Caki2 (cell line): ENCODE data around the gene MAD2L1. TPM values are rescaled to one million over a fixed set of nuclear protein-coding genes. Genes with fewer than 3 reads are reported as not detected.
"Not testable (repeated sequence)": the region's sequence is repeated elsewhere in the genome, so short reads cannot be mapped to it uniquely, and the experiment has no call there.

Experiments
- DNase-seq: peaks from one replicate; pipeline ENCODE4 v3.0.0-alpha.2; 2015; ENCODE audit warnings: low read depth
- in situ Hi-C: cut with HindIII; loops from 2 replicates; pipeline ENCODE4 v1.10.0; 2016; ENCODE audit warnings: low sequenced_read_pairs, low pct_unique_long_range_greater_than_20kb, mixed read lengths
- total RNA-seq: library from RNA; depleted of rRNA; stranded (reverse); fragments of >200 nt; shearing (Covaris generic); gene quantifications from 2 replicates; pipeline ENCODE4 v1.2.3, GENCODE V29; 2014; ENCODE audit warnings: low replicate concordance

MAD2L1 gene
- total RNA-seq, 1 experiment from 2014 or later = 75.1 TPM

DNA sequence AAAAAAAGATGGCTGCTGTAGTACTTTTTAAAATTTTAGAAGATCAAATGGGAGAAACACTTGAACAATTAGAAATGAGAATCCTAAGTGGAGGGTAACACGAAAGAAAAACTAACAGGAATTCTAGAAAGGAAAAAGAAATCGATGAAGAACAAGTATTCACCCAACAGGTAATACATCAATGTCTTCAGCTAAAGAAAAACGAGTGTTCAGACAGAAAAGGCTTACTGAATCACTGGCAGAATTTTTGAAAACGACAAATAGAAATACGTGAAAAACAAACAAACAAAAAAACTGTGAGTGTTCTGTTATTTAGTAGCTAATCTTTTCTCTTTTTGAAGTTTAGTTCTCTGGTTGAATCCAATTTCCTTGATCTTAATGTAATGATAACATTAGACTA lies 1.8 kb downstream of the MAD2L1 start:
- no peak for DNase-seq
- in situ Hi-C loops = no loop called here

DNA sequence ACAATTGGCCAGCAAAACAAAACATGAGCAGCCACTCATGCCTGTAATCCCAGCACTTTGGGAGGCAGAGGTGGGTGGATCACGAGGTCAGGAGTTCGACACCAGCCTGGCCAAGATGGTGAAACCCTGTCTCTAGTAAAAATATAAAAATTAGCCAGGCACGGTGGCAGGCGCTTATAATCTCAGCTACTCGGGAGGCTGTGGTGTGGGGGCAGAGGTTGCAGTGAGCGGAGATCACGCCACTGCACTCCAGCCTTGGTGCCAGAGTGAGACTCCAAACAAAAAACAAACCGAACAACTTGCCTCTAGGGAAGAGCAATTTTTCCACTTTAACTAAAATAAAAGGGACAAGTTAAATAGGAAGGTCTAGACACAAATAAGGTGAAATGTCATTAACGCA lies 2.9 kb downstream of the MAD2L1 start:
- in situ Hi-C loops, DNase-seq: not testable (repeated sequence)

DNA sequence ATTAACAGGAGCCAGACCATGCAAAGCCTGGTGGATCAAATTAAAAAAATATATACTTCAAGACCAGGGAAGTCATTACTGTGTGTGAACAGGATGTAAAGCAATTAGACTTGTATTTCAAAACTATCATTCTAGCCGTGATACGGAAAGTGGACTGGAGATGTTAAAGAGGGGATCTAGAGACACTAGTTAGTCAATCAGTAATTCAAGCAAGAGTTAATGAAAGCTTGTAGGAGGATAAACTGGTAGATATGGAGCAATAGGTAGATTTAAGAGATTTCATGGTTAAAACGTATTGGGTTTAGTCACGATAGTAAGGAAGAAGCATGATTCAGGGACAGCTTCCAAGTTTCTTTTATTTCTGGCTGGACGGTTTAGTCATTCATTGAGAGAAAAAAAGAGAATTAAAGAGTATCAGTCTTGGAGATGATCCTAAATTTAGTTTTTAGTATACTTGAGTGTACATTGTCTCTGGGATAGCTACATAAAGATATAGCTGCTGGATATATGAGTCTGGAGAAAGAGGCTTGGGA lies 3.9 kb downstream of the MAD2L1 start:
- no peak for DNase-seq
- in situ Hi-C loops = no loop called here

DNA sequence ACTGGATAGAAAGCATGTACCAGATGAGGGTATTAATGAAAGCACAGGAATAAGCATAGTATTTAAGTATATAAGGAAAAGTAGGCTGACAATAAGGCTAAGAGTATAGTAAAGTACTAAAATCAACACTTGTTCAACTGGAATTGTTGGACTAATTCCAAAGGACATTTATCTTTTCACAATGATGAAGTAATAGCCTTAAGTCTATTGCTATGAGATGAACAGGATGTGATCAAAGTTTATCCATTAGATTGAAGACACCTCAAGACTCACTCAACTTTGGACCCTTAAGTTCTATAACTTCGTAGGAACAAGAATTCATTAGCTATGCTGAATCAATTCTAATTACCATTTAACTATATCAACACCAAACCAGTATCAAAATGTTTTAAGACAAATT lies 7.6 kb downstream of the MAD2L1 start:
- no peak for DNase-seq
- in situ Hi-C loops = no loop called here

DNA sequence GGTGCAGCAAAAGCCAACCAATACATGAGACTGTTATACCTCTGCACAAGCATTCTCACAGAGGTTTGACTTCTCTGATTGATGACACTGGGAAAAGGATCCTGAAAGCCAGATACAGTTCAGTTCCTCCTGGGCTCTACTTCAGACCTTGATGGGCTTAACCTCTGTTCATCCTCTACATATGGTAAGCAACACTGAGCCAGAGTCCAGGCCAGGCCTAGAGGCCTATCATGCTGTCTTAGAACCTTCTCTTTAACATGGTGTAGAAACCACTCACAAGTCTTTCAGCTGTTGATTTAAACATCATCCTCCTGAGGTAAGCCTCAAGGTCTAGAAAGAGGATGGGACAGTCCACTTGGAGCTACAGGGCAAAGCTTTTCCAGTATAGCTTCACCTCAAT lies 9.2 kb downstream of the MAD2L1 start:
- no peak for DNase-seq
- in situ Hi-C loops = no loop called here

GRCh38 chr4:120056246-120056645 lies 10.4 kb downstream of the MAD2L1 start:
- in situ Hi-C loops = no loop called here
- no peak for DNase-seq

DNA sequence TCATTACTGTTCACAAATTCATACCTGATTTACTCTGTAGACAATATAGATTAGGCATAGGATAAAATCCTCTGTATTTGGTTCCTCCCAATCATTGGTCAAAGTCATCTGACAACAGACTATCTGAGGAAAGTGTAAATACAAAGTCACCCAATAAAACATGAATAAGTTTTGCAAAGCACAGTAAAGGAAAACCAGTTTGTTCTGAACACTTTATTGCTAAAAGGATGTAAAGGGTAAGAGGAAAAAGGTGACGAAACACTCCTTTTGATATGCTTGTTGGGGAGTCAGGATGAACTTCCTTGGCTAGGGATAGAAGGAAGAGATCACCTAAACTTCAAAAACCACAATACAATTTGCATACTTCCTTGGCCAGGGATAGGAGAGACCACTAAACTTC lies 10.9 kb downstream of the MAD2L1 start:
- DNase-seq = no peak
- in situ Hi-C loops = no loop called here

- in situ Hi-C loops = no loop called here
- DNase-seq = no peak
Measured at GRCh38 chr4:120055162-120055561, 11.5 kb downstream of the MAD2L1 start.

DNA sequence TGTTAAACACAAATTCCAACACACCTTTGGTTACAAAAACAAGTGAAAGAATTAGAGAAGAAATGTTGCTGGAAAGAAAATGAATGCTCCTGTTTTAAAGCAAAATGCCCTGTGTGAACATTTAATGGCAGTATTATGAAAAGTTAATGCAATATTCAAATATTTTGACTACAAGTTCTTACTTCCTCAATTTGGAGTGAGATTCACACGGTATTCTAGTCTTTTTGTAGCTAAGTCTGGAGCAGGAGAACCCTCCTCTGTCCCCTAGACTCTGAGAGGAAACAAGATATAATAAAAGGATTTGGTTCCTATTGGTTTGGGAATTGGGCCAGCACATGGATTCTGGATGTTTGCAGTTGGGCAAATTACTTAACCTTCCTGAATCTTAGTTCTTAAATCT lies 12.7 kb downstream of the MAD2L1 start:
- no peak for DNase-seq
- in situ Hi-C loops = no loop called here

DNA sequence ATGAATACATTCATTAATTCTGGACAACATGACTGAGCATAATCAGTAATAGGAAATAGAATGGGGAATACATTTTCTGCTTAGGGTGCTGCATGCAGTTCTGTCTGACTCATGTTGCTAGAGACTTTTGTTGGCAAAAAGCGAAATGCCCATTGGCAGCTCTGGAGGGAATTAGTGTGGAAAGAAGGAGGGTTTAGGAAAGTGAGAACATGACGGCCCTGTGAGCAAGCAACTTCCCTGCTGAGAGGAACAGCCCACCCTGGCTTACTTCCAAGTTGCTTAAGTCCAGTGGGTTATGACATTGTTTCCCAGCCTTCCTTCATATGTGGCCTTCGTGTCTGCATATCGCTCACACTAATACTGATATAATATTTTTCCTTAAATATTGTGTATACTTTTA lies 13.8 kb downstream of the MAD2L1 start:
- in situ Hi-C loops = no loop called here
- DNase-seq = peak; percentile 50

- in situ Hi-C loops = no loop called here
Measured at GRCh38 chr4:120051253-120051652, 15.4 kb downstream of the MAD2L1 start.

DNA sequence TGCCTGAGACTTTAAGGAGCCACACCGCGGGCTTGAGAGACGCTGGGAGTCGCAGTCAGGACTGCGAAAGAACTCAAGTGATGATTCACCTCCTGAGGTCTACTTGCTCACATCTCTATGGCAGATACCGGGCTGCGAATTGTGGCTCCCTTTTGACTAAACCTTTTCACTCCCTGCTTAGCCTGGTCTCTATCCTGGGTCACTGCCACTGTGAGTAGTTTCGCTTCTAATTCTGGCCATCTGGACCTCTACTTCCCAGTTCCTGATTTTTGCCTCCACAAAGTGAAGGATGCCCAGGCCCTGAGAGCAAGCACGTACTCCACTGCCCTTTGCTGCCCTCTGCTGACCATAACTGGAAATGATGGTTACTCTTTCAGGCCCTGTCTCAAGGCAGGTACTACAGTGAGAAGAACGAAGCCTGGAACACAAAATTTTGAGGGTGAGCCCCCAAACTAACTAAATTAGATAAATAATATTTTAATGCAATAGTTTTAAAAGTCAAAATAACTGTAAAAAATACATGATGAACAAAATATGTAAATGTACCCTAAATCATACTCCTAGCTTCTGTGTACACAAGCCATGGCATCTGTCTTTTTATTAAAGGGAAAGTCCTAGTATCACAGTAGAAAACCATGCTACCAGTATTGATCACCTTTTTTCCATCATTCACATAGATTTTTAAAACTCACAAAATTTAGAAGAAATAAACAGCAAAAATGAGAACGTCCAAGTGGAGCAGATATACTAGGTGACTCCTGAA lies 16.7 kb downstream of the MAD2L1 start:
- peak; percentile 81 for DNase-seq
- in situ Hi-C loops = no loop called here

More at GRCh38 chr4:120051253-120051652, 15.4 kb downstream of the MAD2L1 start:
- no peak for DNase-seq

DNA sequence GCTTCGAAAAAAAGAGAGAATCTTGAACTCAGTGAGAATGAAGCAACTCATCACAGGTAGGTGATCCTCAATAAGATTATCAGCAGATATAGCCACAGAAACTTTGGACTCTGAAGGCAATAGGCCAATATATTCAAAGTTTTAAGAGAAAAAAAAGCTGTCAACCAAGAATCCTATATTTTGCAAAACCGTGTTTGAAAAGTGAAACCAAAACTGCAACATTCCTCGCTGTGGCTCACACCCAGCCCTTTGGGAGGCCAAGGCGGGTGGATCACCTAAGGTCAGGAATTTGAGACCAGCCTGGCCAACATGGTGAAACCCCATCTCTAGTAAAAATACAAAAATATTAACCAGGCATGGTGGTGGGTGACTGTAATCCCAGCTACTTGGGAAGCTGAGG lies 22.8 kb downstream of the MAD2L1 start:
- in situ Hi-C loops = no loop called here
- no peak for DNase-seq

DNA sequence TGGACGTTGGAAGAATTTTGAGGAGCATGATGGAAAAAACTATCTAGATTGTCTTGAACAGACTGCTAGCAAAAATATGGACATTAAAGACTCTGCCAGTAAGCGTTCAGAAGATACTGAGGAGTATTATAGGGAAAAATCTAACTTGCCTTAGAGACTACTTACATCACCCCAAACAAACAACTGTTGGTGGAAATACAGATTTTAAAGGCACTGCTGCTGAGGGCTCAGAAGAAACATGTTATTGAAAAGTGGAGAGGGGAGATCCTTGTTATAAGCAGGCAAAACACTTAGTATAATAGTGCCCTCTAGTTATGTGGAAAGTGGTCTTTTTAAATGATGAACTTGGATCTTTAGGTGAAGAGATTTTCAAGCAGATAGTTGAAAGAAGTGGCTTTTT lies 29.2 kb downstream of the MAD2L1 start:
- no peak for DNase-seq
- in situ Hi-C loops = no loop called here

- DNase-seq = no peak
- in situ Hi-C loops = no loop called here
Measured at GRCh38 chr4:120034913-120035312, 31.7 kb downstream of the MAD2L1 start.

GRCh38 chr4:120026853-120027252 lies 39.8 kb downstream of the MAD2L1 start:
- in situ Hi-C loops = no loop called here
- DNase-seq = no peak

DNA sequence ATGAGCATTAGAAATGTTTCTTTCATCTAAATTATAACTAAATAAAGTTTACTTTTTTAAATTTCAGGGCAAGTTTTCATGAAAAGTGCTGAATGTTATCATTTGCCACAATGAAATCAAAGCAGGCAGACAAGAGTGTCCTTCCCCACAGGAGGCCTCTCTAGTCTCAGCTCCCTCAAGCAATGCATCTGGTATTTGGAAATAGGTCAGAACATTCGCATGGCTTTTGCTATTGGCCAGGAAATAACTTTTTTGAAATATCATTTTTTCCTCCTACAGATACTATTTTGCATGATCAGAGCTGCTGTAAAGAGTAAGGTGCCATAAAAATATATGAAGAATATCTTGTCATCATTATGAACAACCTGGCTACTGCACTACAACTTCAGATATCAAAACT lies 41.1 kb downstream of the MAD2L1 start:
- DNase-seq = no peak
- in situ Hi-C loops = no loop called here

- no peak for DNase-seq
- in situ Hi-C loops = no loop called here
Measured at GRCh38 chr4:120018786-120019185, 47.9 kb downstream of the MAD2L1 start.

GRCh38 chr4:120017939-120018692 lies 48.5 kb downstream of the MAD2L1 start:
- DNase-seq = no peak
- in situ Hi-C loops = no loop called here
